ENCODE results near the gene ARNT2.

GRCh38 chr15:80636675-80637074 lies 232.5 kb downstream of the ARNT2 start:
- TF ChIP-seq CTCF (IDR thresholded peaks at IDR 0.05) (peak in 1 of 7 experiments; percentile 12), EP300 (IDR thresholded peaks at IDR 0.05) (no peak), POLR2AphosphoS5 (IDR thresholded peaks at IDR 0.05) (no peak)
